HG03066 (cell line): Measurements from ENCODE around the gene ATXN7L2.
"Not testable (repeated sequence)": the region's sequence is repeated elsewhere in the genome, so short reads cannot be mapped to it uniquely, and the experiment has no call there.

Experiments
- ATAC-seq: cut with Tn5 transposase; IDR thresholded peaks from one replicate; pipeline ENCODE4 v1.9.1; 2021; ENCODE audit warnings: low read depth; ENCODE audit not compliant: unreplicated experiment

The ATXN7L2 gene, protein sequence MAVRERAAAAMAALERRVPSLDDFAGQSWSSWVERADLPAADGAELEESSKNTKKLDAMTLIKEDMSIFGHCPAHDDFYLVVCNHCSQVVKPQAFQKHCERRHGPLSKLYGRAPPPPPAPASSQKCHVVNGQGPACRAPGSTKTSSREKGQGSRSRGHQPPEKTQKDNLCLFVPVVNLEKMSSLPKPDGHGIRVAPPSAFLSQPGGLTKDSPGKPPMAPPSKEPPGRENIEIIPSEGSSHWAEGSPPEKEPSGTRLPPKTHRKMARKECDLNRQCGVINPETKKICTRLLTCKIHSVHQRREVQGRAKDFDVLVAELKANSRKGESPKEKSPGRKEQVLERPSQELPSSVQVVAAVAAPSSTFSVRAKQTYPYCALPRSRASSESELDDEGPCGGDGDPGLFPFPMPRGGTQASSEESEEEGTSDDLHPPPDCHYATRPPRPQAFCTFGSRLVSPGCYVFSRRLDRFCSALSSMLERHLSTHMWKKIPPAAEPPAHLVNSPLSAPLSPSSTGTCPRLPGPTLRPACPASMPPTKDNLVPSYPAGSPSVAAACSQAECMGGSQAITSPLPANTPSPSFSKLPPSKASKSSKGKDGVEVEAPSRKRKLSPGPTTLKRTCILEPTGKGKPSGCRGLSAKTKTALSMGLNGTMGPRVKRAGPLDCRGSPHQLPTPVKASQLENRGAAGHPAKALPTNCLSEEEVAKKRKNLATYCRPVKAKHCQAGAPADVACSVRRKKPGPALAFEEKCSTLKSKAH

DNA sequence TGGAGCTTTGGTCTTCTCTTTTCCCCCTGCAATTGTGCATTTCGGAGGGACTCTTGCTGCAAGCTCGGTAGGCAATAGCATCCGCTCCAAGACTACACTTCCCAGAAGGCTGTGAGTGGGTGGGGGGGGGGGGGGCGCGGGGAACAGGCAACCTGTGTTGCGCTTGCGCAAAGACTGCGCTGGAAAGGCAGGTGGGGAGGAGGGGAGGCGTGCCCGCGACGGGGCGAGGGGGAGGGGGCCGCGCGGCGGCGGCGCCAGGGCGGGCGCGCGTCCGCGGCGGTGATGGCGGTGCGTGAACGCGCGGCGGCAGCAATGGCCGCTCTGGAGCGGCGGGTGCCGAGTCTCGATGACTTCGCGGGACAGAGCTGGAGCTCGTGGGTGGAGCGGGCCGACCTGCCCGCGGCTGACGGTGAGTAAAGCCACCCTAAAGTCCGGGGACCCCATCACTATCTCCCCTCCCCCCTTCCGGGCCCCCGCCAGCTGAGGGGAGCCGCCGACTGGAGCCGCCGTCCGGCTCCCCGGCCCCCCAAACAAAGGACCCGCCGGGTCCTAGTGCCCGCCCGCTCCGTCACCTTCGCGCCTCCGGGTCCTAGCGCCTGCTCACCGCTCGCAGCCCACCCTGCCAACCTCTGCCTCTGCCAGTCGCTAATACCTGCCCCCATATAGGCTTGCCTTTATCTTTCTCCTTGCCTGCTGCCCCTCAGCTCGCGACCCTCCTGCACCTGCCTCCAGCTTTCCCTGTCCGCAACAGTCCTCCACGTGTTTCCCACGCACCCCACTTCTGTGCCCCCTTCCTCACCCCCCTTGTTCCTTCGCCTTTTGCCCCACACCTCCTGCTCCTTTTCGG is at the start of gene ATXN7L2:
TSS of gene ATXN7L2 (plus strand) at position 234 of the 847 bp plus-strand sequence. CDS start at position 283, 49 bp downstream.
- peak; percentile 85 for ATAC-seq

DNA sequence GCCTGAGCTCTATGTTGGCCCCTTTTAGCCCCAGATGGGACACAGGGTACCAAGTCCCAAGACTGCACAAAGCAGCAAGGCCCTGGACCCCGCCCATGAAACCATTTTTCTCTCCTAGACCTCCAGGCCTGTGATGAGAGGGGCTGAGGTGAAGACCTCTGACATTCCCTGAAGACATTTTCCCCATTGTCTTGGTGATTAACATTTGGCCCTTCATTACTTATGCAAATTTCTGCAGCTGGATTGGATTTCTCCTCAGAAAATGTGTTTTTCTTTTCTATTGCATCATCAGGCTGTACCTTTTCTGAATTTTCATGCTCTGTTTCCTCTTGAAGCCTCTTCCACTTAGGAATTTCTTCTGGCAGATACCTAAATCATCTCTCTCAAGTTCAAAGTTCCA is 49.2 kb upstream of the ATXN7L2 start:
- no peak for ATAC-seq

DNA sequence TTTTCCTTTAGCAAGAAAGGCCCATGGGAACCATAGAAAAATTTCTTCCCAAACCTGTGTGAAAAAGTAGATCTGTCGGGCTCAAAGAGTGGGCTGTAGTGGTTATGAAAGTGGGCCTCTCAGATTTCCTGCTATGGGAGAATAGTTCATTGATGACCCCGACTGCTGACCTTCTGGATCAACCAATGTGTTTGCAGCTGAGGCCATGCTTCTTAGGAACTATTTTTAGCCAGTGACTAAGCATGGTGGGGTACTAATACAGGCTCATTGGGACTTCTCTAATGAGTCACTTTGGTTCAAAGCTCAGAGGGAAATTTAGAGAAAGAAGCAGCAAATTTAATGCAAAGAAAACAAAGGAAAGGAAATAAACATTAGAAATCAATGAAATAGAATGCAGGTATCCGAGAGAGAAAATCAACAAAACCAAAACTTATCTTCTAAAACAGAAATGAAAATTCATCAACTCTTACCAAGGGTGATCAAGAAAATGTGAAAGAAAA is 44.9 kb upstream of the ATXN7L2 start:
- ATAC-seq, result no peak

DNA sequence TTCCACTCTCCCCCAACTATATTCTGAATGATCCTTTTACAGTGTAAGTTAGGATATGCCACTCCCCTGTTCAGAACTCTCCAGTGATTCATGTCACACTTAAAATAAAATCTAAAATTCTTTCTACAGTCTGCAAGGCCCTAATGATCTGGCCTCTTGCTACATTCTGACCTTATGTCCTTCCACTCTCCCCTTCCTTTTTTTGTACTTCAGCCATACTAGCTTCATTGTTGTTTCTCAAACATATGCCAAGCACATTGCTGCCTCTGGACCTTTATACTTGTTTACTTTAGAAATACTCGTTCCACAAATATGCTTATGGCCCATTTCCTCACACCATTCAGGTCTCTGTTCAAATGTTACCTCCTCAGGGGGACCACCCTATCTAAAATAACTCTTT is 42.6 kb upstream of the ATXN7L2 start:
- ATAC-seq, result no peak

DNA sequence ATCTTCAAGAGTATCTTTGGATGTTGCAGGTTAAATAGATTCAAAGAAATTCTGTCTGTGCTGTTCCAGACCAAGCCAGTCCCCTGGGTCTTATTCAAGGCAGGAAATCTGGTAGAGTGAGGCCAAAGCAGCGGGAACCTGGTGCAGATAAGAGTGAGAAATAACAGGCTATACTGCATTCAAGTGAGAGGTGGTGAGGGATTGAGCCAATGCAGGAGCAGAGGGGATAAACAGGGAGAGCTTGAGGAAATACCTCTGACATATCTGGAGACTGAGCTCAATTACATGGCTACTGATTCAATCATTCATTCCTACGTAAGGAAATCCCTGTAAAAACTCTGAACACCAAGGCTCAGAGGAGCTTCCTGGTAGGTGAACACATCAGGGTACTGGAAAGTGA is 40.2 kb upstream of the ATXN7L2 start:
- no peak for ATAC-seq

DNA sequence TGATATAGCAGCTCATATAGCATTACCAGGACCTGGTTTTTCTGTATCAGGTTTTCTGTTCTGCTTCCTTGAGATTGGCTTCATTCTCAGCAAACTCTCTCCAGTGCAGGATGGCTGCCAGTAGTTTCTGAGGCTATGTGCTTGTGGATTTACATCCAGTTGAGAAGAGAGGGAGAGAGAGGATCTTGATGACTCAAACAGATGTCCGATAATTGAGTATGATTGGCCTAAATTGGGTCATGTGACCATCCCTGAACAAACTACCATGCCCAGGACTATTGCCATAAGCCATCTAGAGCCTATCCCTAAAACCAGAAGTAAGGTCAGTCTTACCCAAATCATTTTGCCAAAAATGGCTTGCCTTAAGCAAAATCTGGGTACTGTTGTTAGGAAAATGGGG is 39.4 kb upstream of the ATXN7L2 start:
- no peak for ATAC-seq

DNA sequence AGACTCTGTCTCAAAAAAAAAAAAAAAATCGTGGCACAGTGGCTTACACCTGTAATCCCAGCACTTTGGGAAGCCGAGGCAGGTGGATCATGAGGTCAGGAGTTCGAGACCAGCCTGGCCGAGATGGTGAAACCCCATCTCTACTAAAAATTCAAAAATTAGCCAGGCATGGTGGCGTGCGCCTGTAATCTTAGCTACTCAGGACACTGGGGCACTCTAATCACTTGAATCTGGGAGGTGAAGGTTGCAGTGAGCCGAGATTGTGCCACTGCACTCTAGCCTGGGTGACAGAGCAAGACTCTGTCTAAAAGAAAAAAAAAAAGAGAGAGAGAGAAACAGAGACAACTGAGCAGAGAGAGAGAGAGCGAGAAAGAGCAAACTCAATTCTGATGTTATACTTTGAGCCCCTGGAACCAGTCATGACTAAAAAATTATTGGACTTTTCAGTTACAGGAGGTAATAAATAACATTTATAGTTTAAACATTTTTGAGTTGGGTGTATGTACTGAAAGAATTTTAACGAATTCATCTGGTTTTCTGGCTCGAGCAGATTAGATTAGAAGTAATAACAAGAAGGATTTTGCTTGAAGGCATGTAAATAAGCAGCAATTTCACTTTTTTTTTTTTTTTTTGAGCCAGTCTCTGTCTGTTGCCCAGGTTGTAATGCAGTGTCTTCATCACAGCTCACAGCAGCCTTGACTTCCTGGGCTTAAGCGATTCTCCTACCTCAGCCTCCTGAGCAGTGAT is 37.6 kb upstream of the ATXN7L2 start:
- ATAC-seq, result not testable (repeated sequence)

DNA sequence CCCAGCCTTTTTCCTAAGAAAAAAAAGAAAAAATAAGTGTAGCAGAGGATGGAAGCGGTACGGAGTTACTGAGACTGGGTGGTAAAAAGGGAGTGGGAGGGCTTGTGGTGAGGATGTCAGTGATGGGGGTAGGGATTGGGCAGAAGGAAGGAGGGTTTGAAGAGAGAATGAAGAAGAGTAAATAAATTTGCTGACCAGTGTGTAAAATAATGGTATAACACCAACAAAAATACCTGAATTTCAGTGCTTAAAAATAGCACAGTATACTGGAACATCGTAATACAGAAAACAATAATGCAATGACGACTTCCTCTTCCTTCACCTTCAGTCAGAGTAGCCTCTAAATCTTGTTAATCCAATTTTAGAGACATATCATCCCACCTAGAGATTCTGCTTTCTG is 36.2 kb upstream of the ATXN7L2 start:
- no peak for ATAC-seq

DNA sequence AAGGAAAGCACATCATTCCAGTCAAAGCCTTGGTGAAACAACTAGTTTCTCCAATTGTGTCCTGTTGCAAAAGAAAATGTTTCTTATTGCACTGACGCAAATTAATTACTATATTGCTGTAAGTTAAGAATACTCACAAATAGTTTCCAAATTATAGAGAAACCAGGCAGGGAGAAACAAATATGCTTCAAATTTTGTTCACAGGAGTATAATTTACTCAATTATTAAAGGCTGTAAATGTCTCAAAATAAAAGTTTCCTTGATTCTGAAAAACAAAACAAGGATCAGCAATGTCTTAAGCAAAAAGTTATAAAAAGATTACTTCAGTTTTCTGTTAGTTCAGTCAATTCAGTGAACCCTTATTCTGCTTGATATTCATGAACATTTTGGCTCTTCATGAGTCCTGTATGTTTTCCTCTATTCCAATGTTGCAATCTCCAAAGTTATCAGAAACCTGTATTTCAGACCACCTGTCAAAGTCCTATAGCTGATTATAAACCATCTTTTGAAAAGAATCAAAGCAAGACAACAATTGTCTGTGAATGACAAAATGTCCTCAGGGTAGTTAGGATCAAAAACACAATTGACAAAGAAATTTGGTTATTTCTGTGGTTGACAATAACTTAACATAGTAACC is 29.1 kb upstream of the ATXN7L2 start:
- no peak for ATAC-seq

DNA sequence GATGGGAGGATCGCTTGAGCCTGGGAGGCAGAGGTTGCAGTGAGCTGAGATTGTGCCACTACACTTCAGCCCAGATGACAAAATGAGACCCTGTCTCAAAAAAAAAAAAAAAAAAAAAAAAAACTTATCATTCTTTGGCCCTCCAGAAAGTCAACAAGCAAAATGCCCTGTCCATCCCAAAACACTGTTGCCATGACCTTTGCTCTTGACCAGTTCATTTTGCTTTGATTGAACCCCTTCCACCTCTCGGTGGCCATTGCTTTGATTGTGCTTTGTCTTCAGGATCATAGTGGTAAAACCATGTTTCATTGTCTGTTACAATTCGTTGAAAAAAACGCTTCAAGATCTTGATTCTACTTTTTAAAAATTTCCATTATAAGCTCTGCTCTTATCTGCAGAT is 25.9 kb upstream of the ATXN7L2 start:
- no peak for ATAC-seq

DNA sequence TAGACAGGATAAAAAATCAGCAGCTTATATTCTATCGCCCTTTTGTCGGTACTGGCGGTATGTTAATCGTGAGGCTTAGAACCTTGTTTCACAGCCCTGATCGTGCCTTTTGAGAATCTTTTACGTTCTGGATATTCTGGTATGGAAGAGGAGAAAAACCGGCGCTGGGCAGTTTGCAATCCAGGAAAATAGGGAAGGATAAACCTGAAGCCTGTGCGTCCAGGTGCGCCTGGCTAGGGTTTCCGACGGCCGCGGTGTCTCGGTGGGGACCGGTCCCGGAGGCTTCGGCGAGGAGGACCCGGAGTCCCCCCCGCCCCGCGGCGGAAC is 17.6 kb upstream of the ATXN7L2 start:
- no peak for ATAC-seq

DNA sequence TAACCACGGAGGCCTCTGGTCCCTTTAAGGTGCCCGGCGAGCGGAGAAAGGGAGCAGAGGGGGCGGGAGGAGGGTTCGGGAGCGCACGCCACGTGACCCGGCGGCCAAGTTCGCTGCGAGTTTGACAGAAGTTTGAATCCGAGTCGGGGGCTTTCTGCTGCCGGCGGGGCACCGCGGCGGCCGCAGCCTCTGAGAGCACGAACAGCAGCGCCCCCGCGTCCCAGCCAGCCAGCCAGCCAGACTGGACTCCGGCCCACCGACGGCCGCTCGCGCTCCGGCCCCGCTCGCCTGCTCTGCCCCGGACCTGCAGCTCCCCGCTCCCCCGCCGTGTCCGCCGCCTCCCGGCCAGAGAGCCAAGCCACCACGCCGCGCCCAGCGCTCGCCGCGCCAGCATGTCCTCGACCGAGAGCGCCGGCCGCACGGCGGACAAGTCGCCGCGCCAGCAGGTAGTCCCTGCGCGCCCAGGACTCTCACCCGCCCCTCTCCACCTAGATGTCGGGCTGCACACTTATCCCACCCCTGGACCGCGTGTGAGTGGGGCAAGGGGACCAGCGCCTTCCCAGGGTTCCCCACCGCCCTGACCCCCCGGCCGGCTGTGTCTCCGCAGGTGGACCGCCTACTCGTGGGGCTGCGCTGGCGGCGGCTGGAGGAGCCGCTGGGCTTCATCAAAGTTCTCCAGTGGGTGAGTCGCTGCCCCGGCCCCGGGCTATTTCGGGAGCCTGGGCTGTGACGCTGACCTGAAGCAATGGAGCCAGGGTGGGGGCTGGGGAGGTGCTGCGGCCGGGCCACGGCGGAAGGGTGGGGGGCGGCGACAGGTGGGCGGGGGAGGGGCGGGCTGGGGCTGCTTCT is 17.0 kb upstream of the ATXN7L2 start, which contains the start of gene SYPL2:
TSS of gene SYPL2 (plus strand) at position 95 of the 849 bp plus-strand sequence. CDS start at position 393, 298 bp downstream.
- no peak for ATAC-seq

DNA sequence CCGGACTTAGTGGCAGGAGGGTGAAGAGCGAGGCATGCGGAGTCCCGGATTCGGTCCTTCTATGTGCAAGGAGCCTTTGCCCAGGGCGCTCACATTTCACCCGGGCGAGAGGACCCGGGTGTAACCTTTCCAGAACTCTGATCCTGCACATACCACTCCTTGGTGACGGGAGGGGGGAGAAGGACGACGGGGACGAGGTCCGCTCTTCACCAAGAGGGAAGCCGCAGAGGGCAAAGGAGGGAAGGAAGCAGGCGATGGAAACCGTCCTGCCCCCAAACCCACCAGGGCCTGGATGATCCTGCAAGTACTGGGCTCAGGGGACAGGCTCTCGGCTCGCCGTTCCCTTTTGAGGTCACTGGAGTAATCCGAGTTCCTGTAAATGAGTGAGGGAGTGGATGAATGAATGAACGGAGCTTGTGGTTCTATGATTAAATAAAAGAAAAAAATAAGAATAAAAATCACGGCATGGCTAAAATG is 16.4 kb upstream of the ATXN7L2 start:
- ATAC-seq, result no peak

DNA sequence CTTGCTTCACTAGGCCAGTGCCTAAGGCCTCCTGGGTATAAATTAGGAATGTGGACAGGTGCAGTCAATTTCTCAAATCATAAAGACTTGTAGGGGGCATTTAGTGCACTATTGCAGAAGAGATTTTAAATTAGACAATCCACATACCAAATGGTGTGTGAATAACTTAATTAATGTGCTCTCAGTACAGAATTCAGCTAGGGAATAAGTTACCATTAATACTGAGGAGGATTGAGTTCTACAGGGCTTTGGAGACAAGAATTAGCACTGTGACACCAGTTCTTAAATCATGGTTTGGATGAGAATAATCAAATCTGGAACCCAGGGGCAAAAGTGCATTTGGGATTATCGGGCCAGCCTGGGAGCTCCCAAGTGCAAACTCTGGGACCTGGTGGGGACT is 15.6 kb upstream of the ATXN7L2 start:
- no peak for ATAC-seq

DNA sequence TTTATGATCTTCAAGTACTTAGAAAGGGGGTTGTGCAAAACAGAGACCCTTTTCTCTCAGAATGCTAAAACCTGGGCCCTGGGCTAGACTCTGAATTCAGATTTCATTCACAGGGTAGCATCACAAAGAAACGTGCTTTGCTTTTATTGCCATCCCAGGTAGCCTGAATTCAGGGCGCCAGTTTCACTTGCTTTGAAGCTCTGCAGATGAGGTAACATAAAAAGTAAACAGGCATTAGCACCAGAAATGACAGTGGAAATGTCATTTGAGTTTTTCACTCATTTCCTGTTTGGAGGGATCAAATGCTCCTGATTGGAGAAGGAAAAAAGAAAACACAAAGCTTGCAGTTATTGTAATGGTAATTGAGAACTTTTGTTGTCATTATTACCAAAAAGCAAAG is 14.8 kb upstream of the ATXN7L2 start:
- no peak for ATAC-seq

DNA sequence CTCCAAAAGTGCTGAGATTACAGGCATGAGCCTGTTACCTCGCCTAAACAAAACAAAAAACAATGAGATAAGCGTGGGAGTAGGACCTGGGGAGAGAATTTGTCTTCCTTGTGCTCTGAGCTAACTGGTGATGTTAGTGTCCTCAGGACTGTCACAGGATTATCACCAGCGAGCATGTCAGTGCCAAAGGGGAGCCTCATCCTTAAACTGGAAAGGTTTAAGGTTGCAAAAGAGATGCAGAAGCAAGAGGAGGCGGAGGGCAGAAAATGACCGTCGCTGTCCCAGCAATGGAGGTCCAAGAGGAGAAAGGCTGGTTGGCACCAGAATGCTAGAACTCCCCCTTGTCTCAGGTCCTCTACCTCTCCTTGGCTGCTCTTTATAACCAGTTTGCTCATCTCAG is 13.5 kb upstream of the ATXN7L2 start:
- no peak for ATAC-seq

DNA sequence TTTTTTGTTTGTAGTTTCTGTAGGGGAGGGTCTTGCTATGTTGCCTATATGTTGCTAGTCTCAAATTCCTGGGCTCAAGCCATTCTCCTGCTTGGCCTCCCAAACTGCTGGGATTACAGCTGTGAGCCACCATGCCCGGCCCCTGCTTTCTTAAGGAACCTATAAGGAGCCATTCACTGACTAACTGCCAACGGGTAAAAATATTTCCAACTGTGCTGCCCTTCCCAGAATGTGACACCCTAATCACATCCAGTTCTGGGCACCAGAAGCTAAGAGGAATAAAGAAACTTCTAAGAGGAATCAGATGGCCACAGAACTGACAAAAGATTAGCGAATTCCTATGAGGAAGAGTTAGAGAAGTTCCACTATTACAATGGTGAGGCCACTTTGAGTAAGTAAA is 10.9 kb upstream of the ATXN7L2 start:
- no peak for ATAC-seq

DNA sequence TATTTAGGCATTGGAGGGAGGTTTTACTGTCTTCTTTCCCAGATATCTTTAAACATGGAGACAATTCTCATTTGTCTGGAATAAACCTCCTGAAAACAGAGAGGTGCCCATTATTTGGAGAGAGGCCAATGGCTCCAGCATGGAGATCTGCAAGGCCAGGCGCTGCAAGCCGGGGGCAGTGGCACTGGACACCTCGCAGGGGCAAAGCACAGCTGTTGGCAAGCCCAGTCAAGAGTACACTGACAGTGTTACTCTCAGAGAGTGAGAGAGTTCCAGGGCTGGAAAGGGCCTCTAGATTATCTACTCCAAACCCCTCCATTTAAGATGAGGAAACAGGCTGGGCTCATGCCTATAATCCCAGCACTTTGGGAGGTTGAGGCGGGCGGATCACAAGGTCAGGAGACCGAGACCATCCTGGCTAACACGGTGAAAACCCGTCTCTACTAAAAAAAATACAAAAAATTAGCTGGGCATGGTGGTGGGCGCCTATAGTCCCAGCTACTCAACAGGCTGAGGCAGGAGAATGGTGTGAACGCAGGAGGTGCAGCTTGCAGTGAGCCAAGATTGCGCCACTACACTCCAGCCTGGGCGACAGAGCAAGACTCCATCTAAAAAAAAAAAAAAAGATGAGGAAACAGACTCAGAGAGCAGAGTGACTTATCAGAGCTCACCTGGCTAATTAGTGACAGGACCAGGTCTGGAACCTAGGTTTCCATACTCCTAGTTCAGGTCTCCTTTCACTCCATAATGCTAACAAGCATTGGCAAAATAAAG is 10.2 kb upstream of the ATXN7L2 start:
- not testable (repeated sequence) for ATAC-seq
